Mesothelial cell of epicardium (in vitro differentiated cells): Measurements from ENCODE around the gene FAM47B. TPM values are rescaled to one million over a fixed set of nuclear protein-coding genes. Genes with fewer than 3 reads are reported as not detected.

Source experiments
- DNase-seq, 2 experiments: peaks; one replicate each; pipeline ENCODE4 v3.0.0; 2021; ENCODE audit warnings: low spot score in 2 of 2; ENCODE audit not compliant: unreplicated experiment in 2 of 2
- H3K27ac Mint-ChIP-seq: 2 replicates; pipeline ENCODE4 v1.8.0; 2021; ENCODE audit warnings: mixed read lengths
- H3K27me3 Mint-ChIP-seq: 2 replicates; pipeline ENCODE4 v1.8.0; 2021; ENCODE audit warnings: low read depth, mixed read lengths
- H3K36me3 Mint-ChIP-seq: 2 replicates; pipeline ENCODE4 v1.8.0; 2021; ENCODE audit warnings: mixed read lengths
- H3K4me1 Mint-ChIP-seq: 2 replicates; pipeline ENCODE4 v1.8.0; 2021; ENCODE audit warnings: mixed read lengths
- H3K4me3 Mint-ChIP-seq: 2 replicates; pipeline ENCODE4 v1.8.0; 2021; ENCODE audit warnings: mild to moderate bottlenecking, moderate library complexity, mixed read lengths
- H3K9me3 Mint-ChIP-seq: 2 replicates; pipeline ENCODE4 v1.8.0; 2021; ENCODE audit warnings: mixed read lengths
- total RNA-seq: library from RNA; stranded (reverse); gene quantifications from 3 replicates; pipeline ENCODE4 v1.2.1, GENCODE V29; 2021
- TF ChIP-seq, protein P1 (sequence below): fragments of 200-600 bp; sonication (generic); IDR thresholded peaks from one replicate; pipeline ENCODE4 v1.5.0; 2021; ENCODE audit warnings: antibody characterized with exemption; ENCODE audit not compliant: unreplicated experiment

The FAM47B gene
- total RNA-seq, 1 donor from 2014 or later, result not detected

GRCh38 chrX:34943235-34943634, 639 bp downstream of the FAM47B start:
- H3K9me3 Mint-ChIP-seq, result peaks cover 38% of the 10 kb centered on the region
- H3K4me1 Mint-ChIP-seq, result no peaks in the 10 kb centered on the region
- no peak overlapping the region for H3K27ac Mint-ChIP-seq
- TF ChIP-seq, protein P1, sequence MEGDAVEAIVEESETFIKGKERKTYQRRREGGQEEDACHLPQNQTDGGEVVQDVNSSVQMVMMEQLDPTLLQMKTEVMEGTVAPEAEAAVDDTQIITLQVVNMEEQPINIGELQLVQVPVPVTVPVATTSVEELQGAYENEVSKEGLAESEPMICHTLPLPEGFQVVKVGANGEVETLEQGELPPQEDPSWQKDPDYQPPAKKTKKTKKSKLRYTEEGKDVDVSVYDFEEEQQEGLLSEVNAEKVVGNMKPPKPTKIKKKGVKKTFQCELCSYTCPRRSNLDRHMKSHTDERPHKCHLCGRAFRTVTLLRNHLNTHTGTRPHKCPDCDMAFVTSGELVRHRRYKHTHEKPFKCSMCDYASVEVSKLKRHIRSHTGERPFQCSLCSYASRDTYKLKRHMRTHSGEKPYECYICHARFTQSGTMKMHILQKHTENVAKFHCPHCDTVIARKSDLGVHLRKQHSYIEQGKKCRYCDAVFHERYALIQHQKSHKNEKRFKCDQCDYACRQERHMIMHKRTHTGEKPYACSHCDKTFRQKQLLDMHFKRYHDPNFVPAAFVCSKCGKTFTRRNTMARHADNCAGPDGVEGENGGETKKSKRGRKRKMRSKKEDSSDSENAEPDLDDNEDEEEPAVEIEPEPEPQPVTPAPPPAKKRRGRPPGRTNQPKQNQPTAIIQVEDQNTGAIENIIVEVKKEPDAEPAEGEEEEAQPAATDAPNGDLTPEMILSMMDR, result no peak
- no peak overlapping the region for H3K4me3 Mint-ChIP-seq
- no peaks in the 10 kb centered on the region for H3K27me3 Mint-ChIP-seq
- no peak for DNase-seq
- peaks cover 3% of the 10 kb centered on the region for H3K36me3 Mint-ChIP-seq

DNA sequence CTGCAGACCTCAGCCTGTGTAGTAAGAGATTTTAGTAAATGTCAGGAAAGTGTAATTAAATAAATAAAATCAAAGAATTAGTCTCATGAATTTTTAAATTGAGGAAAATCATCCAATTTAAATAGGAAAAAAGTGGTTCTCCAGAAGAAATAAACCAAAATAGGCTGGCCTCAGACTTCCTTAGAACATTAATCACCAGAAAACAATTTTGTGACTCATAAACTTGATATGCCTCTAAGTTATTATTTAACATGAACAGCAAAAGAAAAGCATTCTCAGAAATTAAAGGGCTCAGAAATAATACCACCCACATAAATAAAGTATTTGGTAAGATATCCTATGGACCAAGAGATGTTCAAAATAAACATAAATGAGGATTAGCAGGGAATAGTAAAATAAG, 14.3 kb downstream of the FAM47B start:
- Mint-ChIP-seq H3K36me3 (no peaks in the 10 kb centered on the region), H3K27ac (no peak overlapping the region), H3K27me3 (no peaks in the 10 kb centered on the region), H3K4me3 (no peak overlapping the region), H3K9me3 (peaks cover 24% of the 10 kb centered on the region), H3K4me1 (no peaks in the 10 kb centered on the region)
- no peak for DNase-seq
- TF ChIP-seq, protein P1, result no peak

DNA sequence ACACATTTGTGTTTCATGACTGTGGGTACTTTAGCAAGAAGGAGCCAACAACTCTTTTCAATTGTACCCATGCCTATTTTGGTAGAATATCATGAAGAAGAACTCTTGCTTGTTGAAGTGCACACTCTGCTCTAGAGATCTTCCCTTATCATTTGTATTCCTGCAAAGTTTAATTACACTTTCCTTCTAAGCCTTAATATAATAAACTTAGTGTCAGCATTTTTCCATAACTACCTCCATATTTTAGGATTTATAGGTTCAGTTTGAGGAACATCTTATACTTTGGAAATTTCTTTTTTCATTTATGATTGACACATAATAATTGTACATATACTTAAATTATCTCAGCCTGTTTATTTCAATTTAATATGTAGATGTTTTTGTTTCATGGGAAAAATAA, 19.1 kb downstream of the FAM47B start:
- TF ChIP-seq, protein P1, result no peak
- Mint-ChIP-seq H3K36me3 (no peaks in the 10 kb centered on the region), H3K4me3 (no peak overlapping the region), H3K27me3 (no peaks in the 10 kb centered on the region), H3K4me1 (no peaks in the 10 kb centered on the region), H3K9me3 (peaks cover 16% of the 10 kb centered on the region), H3K27ac (no peak overlapping the region)
- DNase-seq, result no peak

DNA sequence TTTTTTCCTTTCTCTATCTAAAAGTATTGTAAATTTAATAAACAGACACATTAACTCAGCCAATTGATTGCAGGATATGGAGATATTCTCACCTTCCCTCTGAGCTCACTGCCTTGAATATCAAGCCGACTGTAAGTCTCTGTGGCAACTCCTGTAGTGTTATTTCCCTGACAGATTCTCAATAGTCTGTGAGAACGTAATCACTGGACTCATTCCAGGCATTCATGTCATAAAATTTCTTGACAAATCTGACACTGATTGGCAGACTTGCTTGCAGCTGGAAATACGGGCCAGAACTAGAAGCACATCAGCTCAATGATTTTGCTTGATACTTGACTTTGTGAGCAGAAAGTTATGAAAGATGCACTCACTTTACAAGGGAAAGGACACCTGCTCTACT, 29.6 kb downstream of the FAM47B start:
- no peak for DNase-seq
- H3K27me3 Mint-ChIP-seq, result no peaks in the 10 kb centered on the region
- peaks cover 24% of the 10 kb centered on the region for H3K9me3 Mint-ChIP-seq
- TF ChIP-seq, protein P1, result no peak
- no peaks in the 10 kb centered on the region for H3K4me1 Mint-ChIP-seq
- no peak overlapping the region for H3K27ac Mint-ChIP-seq
- no peak overlapping the region for H3K4me3 Mint-ChIP-seq
- H3K36me3 Mint-ChIP-seq, result no peaks in the 10 kb centered on the region

- Mint-ChIP-seq H3K4me1 (no peaks in the 10 kb centered on the region), H3K36me3 (no peaks in the 10 kb centered on the region), H3K27me3 (no peaks in the 10 kb centered on the region), H3K4me3 (no peak overlapping the region), H3K9me3 (peaks cover 52% of the 10 kb centered on the region), H3K27ac (no peak overlapping the region)
- no peak for DNase-seq
- TF ChIP-seq, protein P1, result no peak
These were observed 35.6 kb downstream of the FAM47B start for GRCh38 chrX:34978171-34978570.

DNA sequence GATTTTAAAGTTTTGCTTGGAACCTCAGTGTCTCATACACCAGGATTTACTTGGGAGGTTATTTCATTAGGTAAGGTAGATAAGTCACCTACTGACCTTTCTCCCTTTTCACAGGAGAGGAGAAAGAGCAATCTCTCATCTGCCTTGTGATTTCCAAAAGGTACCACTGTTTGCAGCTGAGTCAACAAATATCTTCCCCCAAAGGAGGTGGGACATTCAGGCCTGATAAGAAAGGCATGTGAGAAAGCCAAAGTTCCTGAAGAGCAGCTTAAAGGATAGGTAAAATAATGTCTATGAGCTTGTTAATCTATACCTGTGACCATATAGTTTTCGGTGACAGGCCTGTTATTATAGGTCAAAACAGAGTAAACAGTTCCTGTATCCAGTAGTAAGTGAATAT, 45.0 kb downstream of the FAM47B start:
- H3K27ac Mint-ChIP-seq, result no peak overlapping the region
- TF ChIP-seq, protein P1, result no peak
- H3K4me1 Mint-ChIP-seq, result peaks cover under 1% of the 10 kb centered on the region
- no peaks in the 10 kb centered on the region for H3K36me3 Mint-ChIP-seq
- H3K4me3 Mint-ChIP-seq, result no peak overlapping the region
- H3K9me3 Mint-ChIP-seq, result peaks cover 14% of the 10 kb centered on the region
- H3K27me3 Mint-ChIP-seq, result no peaks in the 10 kb centered on the region
- no peak for DNase-seq
